Measurements from ENCODE around the gene ZIC1.

GRCh38 chr3:147421184-147421912 is 12.2 kb downstream of the ZIC1 start:
- TF ChIP-seq CSDC2 (CRISPR knock-in tag; IDR thresholded peaks at IDR 0.05) (no peak), SNAI2 (CRISPR knock-in tag; IDR thresholded peaks at IDR 0.05) (no peak), ISL1 (CRISPR knock-in tag; IDR thresholded peaks at IDR 0.05) (no peak), RARB (CRISPR knock-in tag; IDR thresholded peaks at IDR 0.05) (no peak)
